ENCODE measurements around the gene PTPRG.

DNA sequence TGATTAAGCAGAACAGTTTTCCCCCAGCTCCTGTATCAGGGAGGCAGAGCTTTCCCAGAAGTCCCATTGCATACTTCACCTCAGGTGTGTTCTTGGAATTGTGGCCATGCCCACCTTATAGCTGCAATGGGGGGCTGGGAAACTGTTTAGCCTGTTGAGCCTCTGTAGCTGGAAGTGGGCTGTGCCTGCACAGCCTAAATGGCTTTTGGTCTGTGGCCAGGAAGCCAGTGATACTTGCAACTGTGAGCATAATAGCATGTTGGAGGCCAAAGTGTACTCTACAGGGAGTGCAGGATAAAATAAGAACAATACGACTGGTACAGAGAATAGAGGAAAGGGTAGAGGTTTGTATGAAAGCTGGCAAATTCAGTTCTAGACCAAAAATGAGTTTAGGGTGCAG, 248.5 kb downstream of the PTPRG start:
- TF ChIP-seq, protein P1, sequence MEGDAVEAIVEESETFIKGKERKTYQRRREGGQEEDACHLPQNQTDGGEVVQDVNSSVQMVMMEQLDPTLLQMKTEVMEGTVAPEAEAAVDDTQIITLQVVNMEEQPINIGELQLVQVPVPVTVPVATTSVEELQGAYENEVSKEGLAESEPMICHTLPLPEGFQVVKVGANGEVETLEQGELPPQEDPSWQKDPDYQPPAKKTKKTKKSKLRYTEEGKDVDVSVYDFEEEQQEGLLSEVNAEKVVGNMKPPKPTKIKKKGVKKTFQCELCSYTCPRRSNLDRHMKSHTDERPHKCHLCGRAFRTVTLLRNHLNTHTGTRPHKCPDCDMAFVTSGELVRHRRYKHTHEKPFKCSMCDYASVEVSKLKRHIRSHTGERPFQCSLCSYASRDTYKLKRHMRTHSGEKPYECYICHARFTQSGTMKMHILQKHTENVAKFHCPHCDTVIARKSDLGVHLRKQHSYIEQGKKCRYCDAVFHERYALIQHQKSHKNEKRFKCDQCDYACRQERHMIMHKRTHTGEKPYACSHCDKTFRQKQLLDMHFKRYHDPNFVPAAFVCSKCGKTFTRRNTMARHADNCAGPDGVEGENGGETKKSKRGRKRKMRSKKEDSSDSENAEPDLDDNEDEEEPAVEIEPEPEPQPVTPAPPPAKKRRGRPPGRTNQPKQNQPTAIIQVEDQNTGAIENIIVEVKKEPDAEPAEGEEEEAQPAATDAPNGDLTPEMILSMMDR (IDR thresholded peaks at IDR 0.05): no peak
- no peak for TF ChIP-seq POLR2A (IDR thresholded peaks at IDR 0.05)

All from right lobe of liver (tissue), 4 donors.